Stomach (tissue), 9 donors: ENCODE results near the gene ERN1. TPM values are rescaled to one million over a fixed set of nuclear protein-coding genes. Genes with fewer than 3 reads are reported as not detected.

Experiments used
- DNase-seq, 2 donors: peaks; one replicate each; pipeline versions ENCODE4 v3.0.0 to v3.0.0-alpha.2; 2013 to 2019
- H3K27ac ChIP-seq, 5 donors: fragments of 200-600 bp in 4 of 5; sonication (generic) in 4 of 5; one replicate each; pipeline ENCODE4 v1.5.1; 2013 to 2019; ENCODE audit warnings: mild to moderate bottlenecking in 1 of 5, moderate library complexity in 1 of 5
- H3K27me3 ChIP-seq, 3 donors: fragments of 200-600 bp; sonication (generic); one replicate each; pipeline ENCODE4 v1.5.1; 2017 to 2019; ENCODE audit warnings: mixed run types in 1 of 3
- H3K36me3 ChIP-seq, 4 donors: fragments of 200-600 bp; sonication (generic); 1 replicate in 3 of 4; 2 replicates in 1 of 4; pipeline ENCODE4 v1.5.1; 2016 to 2019
- H3K4me1 ChIP-seq, 4 donors: fragments of 200-600 bp; sonication (generic); one replicate each; pipeline ENCODE4 v1.5.1; 2016 to 2019
- H3K4me3 ChIP-seq, 4 donors: fragments of 200-600 bp; sonication (generic) in 3 of 4; one replicate each; pipeline ENCODE4 v1.5.1; 2016 to 2019; ENCODE audit warnings: mild to moderate bottlenecking in 1 of 4
- H3K9me3 ChIP-seq, 4 donors: fragments of 200-600 bp; sonication (generic); one replicate each; pipeline ENCODE4 v1.5.1; 2016 to 2019
- CTCF ChIP-seq, 7 experiments: fragments of 450-650 bp in 4 of 7; fragments of 200-600 bp in 3 of 7; sonication (generic) in 3 of 7; IDR thresholded peaks; one replicate each; pipeline ENCODE4 v1.5.1; 2016 to 2019; ENCODE audit warnings: antibody characterized with exemption in 7 of 7, control low read depth in 2 of 7, mild to moderate bottlenecking in 1 of 7
- EP300 ChIP-seq: sonication (generic); formaldehyde crosslinking; IDR thresholded peaks from one replicate; pipeline ENCODE4 v1.6.1; 2017; ENCODE audit warnings: antibody characterized with exemption
- POLR2A ChIP-seq, 4 donors: fragments of 450-650 bp; IDR thresholded peaks; one replicate each; pipeline ENCODE4 v1.6.1; 2016; ENCODE audit warnings: antibody characterized with exemption in 4 of 4, control low read depth in 2 of 4, mild to moderate bottlenecking in 1 of 4, moderate library complexity in 1 of 4
- POLR2AphosphoS5 ChIP-seq, 3 donors: sonication (generic); formaldehyde crosslinking; IDR thresholded peaks; one replicate each; pipeline ENCODE4 v1.6.1; 2016; ENCODE audit warnings: antibody characterized with exemption in 3 of 3
- WGBS, 5 donors: extraction: QIAGEN DNeasy Blood & Tissue Kit in 3 of 5; methylation state at CpG; one replicate each; pipeline versions ENCODE4 v1.1.5 to v1.1.7; 2013 to 2018; 5-methylcytosine and 5-hydroxymethylcytosine counted together
- intact Hi-C: fragments of 100-400 bp; cut with DNase I; formaldehyde crosslinking; loops from one replicate; pipeline ENCODE4 v1.15.1; 2023; ENCODE audit warnings: low total_unique reads
- polyA plus RNA-seq, 3 donors: library from polyadenylated mRNA; stranded (reverse); fragments of 200-250 nt; gene quantifications; one replicate each; pipeline ENCODE4 v1.2.3, GENCODE V29; 2013
- total RNA-seq, 5 donors: library from RNA; depleted of rRNA; stranded (reverse); fragments of >200 nt; gene quantifications; one replicate each; pipeline versions ENCODE4 v1.1.0 to v1.2.3, GENCODE V29; 2014 to 2016
- donor health status: healthy with polysubstance abuse.
- donor health status: Bipolar disorder and iron deficiency.
- donor health status: healthy.

Gene ERN1
- total and polyA plus RNA-seq, 8 donors: 4.1 to 76.4 (median 28.0) TPM

GRCh38 chr17:64129515-64129764 lies 504 bp downstream of the ERN1 start:
- 0 to 1% (median 0%) methylated on average over 2 to 31 of the region's 31 CpGs for WGBS, 5 donors
- Histone ChIP-seq H3K36me3 (peaks cover 0 to 3% (median under 1%) of the 10 kb centered on the region in 4 donors), H3K4me3 (peak overlapping the region; percentile 66 to 93 (median 73)), H3K27me3 (no peaks in the 10 kb centered on the region), H3K27ac (peak overlapping the region; percentile 93 to 100 (median 98)), H3K9me3 (no peaks in the 10 kb centered on the region), H3K4me1 (peaks cover 14 to 66% (median 42%) of the 10 kb centered on the region in 4 donors)
- no peak for DNase-seq
- TF ChIP-seq CTCF (IDR thresholded peaks at IDR 0.05) (no peak), POLR2A (IDR thresholded peaks at IDR 0.05) (no peak), POLR2AphosphoS5 (IDR thresholded peaks at IDR 0.05) (no peak), EP300 (no peak)
- intact Hi-C loops: no loop called here

GRCh38 chr17:64128787-64129514 lies 993 bp downstream of the ERN1 start:
- intact Hi-C loops: no loop called here
- Histone ChIP-seq H3K4me1 (peaks cover 14 to 70% (median 42%) of the 10 kb centered on the region in 4 donors), H3K36me3 (peaks cover 0 to 6% (median 2%) of the 10 kb centered on the region in 4 donors), H3K4me3 (peak overlapping the region; percentile 66 to 93 (median 73)), H3K27ac (peak overlapping the region; percentile 93 to 100 (median 98)), H3K27me3 (no peaks in the 10 kb centered on the region), H3K9me3 (no peaks in the 10 kb centered on the region)
- WGBS, 5 donors: 5 to 9% (median 8%) methylated on average over 14 to 15 of the region's 15 CpGs
- DNase-seq: peak; percentile 53 to 72
- TF ChIP-seq POLR2A (IDR thresholded peaks at IDR 0.05): no peak
- peak in 1 of 3 donors; percentile 28 for TF ChIP-seq POLR2AphosphoS5 (IDR thresholded peaks at IDR 0.05)
- TF ChIP-seq CTCF (IDR thresholded peaks at IDR 0.05): no peak

GRCh38 chr17:64126918-64127317 lies 3.0 kb downstream of the ERN1 start:
- Histone ChIP-seq H3K4me3 (peak overlapping the region in 2 of 4 donors; percentile 66 to 72), H3K9me3 (no peaks in the 10 kb centered on the region), H3K27me3 (no peaks in the 10 kb centered on the region), H3K4me1 (peaks cover 14 to 82% (median 42%) of the 10 kb centered on the region in 4 donors), H3K27ac (peak overlapping the region in 3 of 5 donors; percentile 40 to 98 (median 95)), H3K36me3 (peaks cover 0 to 6% (median 2%) of the 10 kb centered on the region in 4 donors)
- 19 to 63% (median 42%) methylated on average over 1 of the region's 1 CpG for WGBS, 5 donors
- no peak for TF ChIP-seq CTCF (IDR thresholded peaks at IDR 0.05)
- no peak for TF ChIP-seq POLR2A (IDR thresholded peaks at IDR 0.05)
- no peak for TF ChIP-seq POLR2AphosphoS5 (IDR thresholded peaks at IDR 0.05)
- no peak for TF ChIP-seq EP300
- intact Hi-C loops: no loop called here
- no peak for DNase-seq

DNA sequence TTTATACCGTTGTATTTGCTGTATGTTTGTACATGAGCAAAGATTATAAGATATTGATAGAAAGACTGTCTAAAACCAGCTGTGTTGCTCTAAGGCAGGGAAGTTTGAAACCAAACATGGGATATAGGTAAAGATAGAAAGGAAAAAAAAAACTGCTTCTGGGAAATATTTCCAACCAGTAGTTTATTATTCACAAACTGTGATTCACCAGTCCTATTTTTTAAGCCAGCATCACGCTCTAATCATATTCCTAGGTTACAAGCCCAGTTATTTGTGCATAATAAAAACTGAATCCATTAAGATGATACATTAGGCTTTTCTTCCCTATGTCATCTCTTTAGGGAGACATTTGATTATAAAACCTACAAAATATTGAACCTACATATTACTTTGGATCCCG lies 4.0 kb downstream of the ERN1 start:
- WGBS, 5 donors: 42 to 66% (median 55%) methylated on average over 3 of the region's 3 CpGs
- H3K36me3 ChIP-seq: peaks cover 0 to 12% (median 2%) of the 10 kb centered on the region in 4 donors
- intact Hi-C loops: no loop called here
- peak overlapping the region in 2 of 5 donors; percentile 10 to 11 for H3K27ac ChIP-seq
- no peaks in the 10 kb centered on the region for H3K27me3 ChIP-seq
- no peaks in the 10 kb centered on the region for H3K9me3 ChIP-seq
- TF ChIP-seq POLR2AphosphoS5 (IDR thresholded peaks at IDR 0.05) (no peak), CTCF (IDR thresholded peaks at IDR 0.05) (no peak), EP300 (no peak), POLR2A (IDR thresholded peaks at IDR 0.05) (no peak)
- H3K4me1 ChIP-seq: peaks cover 23 to 82% (median 40%) of the 10 kb centered on the region in 4 donors
- no peak for DNase-seq
- H3K4me3 ChIP-seq: peak overlapping the region in 1 of 4 donors; percentile 72
